Esophagus muscularis mucosa (tissue), 4 donors: ENCODE data around the gene MRPL28. TPM values are rescaled to one million over a fixed set of nuclear protein-coding genes. Genes with fewer than 3 reads are reported as not detected.
A peak's percentile ranks its signal among the peaks of the same experiment; 100 is the strongest.

ENCODE experiments used
- DNase-seq: peaks from one replicate; pipeline ENCODE4 v3.0.0-alpha.2; 2017; ENCODE audit errors: extremely low spot score
- H3K27ac ChIP-seq, 4 donors: fragments of 200-600 bp; sonication (generic); replicated peaks in 1 of 4; 1 replicate in 3 of 4; 2 replicates in 1 of 4; pipeline ENCODE4 v1.5.1; 2016 to 2019; ENCODE audit warnings: mild to moderate bottlenecking in 1 of 4
- H3K27me3 ChIP-seq, 4 donors: fragments of 200-600 bp; sonication (generic); one replicate each; pipeline versions ENCODE4 v1.5.1 to v1.6.0; 2016 to 2019
- H3K36me3 ChIP-seq, 4 donors: fragments of 200-600 bp; sonication (generic); one replicate each; pipeline ENCODE4 v1.5.1; 2016 to 2019
- H3K4me1 ChIP-seq, 4 donors: fragments of 200-600 bp; sonication (generic); one replicate each; pipeline ENCODE4 v1.5.1; 2016 to 2019
- H3K4me3 ChIP-seq, 4 donors: fragments of 200-600 bp; sonication (generic); 1 replicate in 2 of 4; 2 replicates in 2 of 4; pipeline ENCODE4 v1.5.1; 2016 to 2019; ENCODE audit warnings: mild to moderate bottlenecking in 4 of 4, moderate library complexity in 1 of 4
- H3K9me3 ChIP-seq, 4 donors: fragments of 200-600 bp; sonication (generic); 1 replicate in 3 of 4; 2 replicates in 1 of 4; pipeline ENCODE4 v1.5.1; 2016 to 2019
- CTCF ChIP-seq, 3 experiments: fragments of 200-600 bp in 2 of 3; fragments of 450-650 bp in 1 of 3; sonication (generic) in 2 of 3; IDR thresholded peaks; one replicate each; pipeline ENCODE4 v1.5.1; 2017 to 2019; ENCODE audit warnings: antibody characterized with exemption in 3 of 3, mild to moderate bottlenecking in 2 of 3, moderate library complexity in 1 of 3
- EP300 ChIP-seq: sonication (generic); formaldehyde crosslinking; IDR thresholded peaks from one replicate; pipeline ENCODE4 v1.6.1; 2017; ENCODE audit warnings: antibody characterized with exemption
- POLR2A ChIP-seq: fragments of 450-650 bp; IDR thresholded peaks from one replicate; pipeline ENCODE4 v1.6.1; 2017; ENCODE audit warnings: antibody characterized with exemption, moderate library complexity, mild to moderate bottlenecking, low read depth
- POLR2AphosphoS5 ChIP-seq, 2 donors: sonication (generic); formaldehyde crosslinking; IDR thresholded peaks; one replicate each; pipeline ENCODE4 v1.6.1; 2017; ENCODE audit warnings: antibody characterized with exemption in 2 of 2
- WGBS: methylation state at CpG from one replicate; pipeline ENCODE4 v1.1.5; 2018; 5-methylcytosine and 5-hydroxymethylcytosine counted together
- intact Hi-C: fragments of 100-400 bp; cut with DNase I; formaldehyde crosslinking; loops from one replicate; pipeline ENCODE4 v1.15.1; 2023
- total RNA-seq, 4 donors: library from RNA; depleted of rRNA; stranded (reverse); fragments of >200 nt; gene quantifications; one replicate each; pipeline versions ENCODE4 v1.1.0 to v1.2.1, GENCODE V29; 2016

The MRPL28 gene
- total RNA-seq, 4 donors from 2014 or later: 53.6 to 93.8 (median 69.5) TPM

GRCh38 chr16:407253-407652, 36.9 kb upstream of the MRPL28 start:
- no peak overlapping the region for H3K4me3 ChIP-seq
- peaks cover 4 to 7% (median 6%) of the 10 kb centered on the region in 4 donors for H3K4me1 ChIP-seq
- TF ChIP-seq POLR2AphosphoS5 (IDR thresholded peaks at IDR 0.05) (no peak), EP300 (no peak), POLR2A (no peak), CTCF (IDR thresholded peaks at IDR 0.05) (no peak)
- H3K36me3 ChIP-seq: peaks cover 0 to 39% (median 30%) of the 10 kb centered on the region in 4 donors
- H3K27ac ChIP-seq: no peak overlapping the region
- H3K9me3 ChIP-seq: no peaks in the 10 kb centered on the region
- H3K27me3 ChIP-seq: no peaks in the 10 kb centered on the region
- intact Hi-C loops: no loop called here
- DNase-seq: no peak
- WGBS: 88% methylated on average over 16 of the region's 16 CpGs

- no peaks in the 10 kb centered on the region for H3K9me3 ChIP-seq
- H3K4me1 ChIP-seq: peaks cover 6 to 15% (median 13%) of the 10 kb centered on the region in 4 donors
- H3K4me3 ChIP-seq: no peak overlapping the region
- H3K27ac ChIP-seq: no peak overlapping the region
- H3K27me3 ChIP-seq: no peaks in the 10 kb centered on the region
- 92% methylated on average over 19 of the region's 27 CpGs for WGBS
- intact Hi-C loops: no loop called here
- no peak for DNase-seq
- peaks cover 0 to 25% (median 16%) of the 10 kb centered on the region in 4 donors for H3K36me3 ChIP-seq
- TF ChIP-seq EP300 (no peak), POLR2AphosphoS5 (IDR thresholded peaks at IDR 0.05) (no peak), CTCF (IDR thresholded peaks at IDR 0.05) (no peak), POLR2A (no peak)
These were observed 35.5 kb upstream of the MRPL28 start for GRCh38 chr16:405548-406506.

- Histone ChIP-seq H3K4me1 (peaks cover 10 to 22% (median 21%) of the 10 kb centered on the region in 4 donors), H3K27ac (no peak overlapping the region), H3K36me3 (peaks cover 0 to 18% (median 8%) of the 10 kb centered on the region in 4 donors), H3K27me3 (no peaks in the 10 kb centered on the region), H3K9me3 (no peaks in the 10 kb centered on the region), H3K4me3 (no peak overlapping the region)
- WGBS: 95% methylated on average over 9 of the region's 12 CpGs
- TF ChIP-seq POLR2AphosphoS5 (IDR thresholded peaks at IDR 0.05): no peak
- TF ChIP-seq CTCF (IDR thresholded peaks at IDR 0.05): no peak
- no peak for TF ChIP-seq POLR2A
- no peak for TF ChIP-seq EP300
- intact Hi-C loops: loop anchor here (5.0 kb wide), 1 partner anchor 232 kb away; the partner anchor contains the start of gene METTL26
- DNase-seq: no peak
These were observed 34.7 kb upstream of the MRPL28 start for GRCh38 chr16:404971-405486.

- WGBS: under 1% methylated on average over 62 of the region's 91 CpGs
- H3K4me1 ChIP-seq: peaks cover 17 to 50% (median 41%) of the 10 kb centered on the region in 4 donors
These were observed 31.4 kb upstream of the MRPL28 start, which contains the start of gene DECR2 for GRCh38 chr16:401468-402348. Gene DECR2, plus strand, starts transcription at chr16:401885. Its CDS starts 79 bp downstream, at chr16:401964.

More at GRCh38 chr16:401468-402348, 31.4 kb upstream of the MRPL28 start, which contains the start of gene DECR2:
- H3K27me3 ChIP-seq: no peaks in the 10 kb centered on the region
- peak; percentile 72 for TF ChIP-seq POLR2A
- peak; percentile 91 to 95 for TF ChIP-seq POLR2AphosphoS5 (IDR thresholded peaks at IDR 0.05)
- no peak for TF ChIP-seq EP300
- peak; percentile 55 to 62 (median 61) for TF ChIP-seq CTCF (IDR thresholded peaks at IDR 0.05)
- DNase-seq: peak; percentile 99
- H3K36me3 ChIP-seq: peaks cover 0 to 15% (median 8%) of the 10 kb centered on the region in 4 donors
- H3K4me3 ChIP-seq: peak within 1 kb of the TSS; percentile 64 to 95 (median 85)
- intact Hi-C loops: loop anchor here (5.0 kb wide), 1 partner anchor 236 kb away; the partner anchor contains the start of gene METTL26
- no peaks in the 10 kb centered on the region for H3K9me3 ChIP-seq
- H3K27ac ChIP-seq: peak within 1 kb of the TSS; percentile 85 to 91 (median 90)
